Activated T-cell treated with anti-CD3 and anti-CD28 coated beads, Interleukin-2, amount 50 U/mL, for 72 hours (primary cell): ENCODE data around the gene SLC25A13. TPM values are rescaled to one million over a fixed set of nuclear protein-coding genes. Genes with fewer than 3 reads are reported as not detected.

ENCODE experiments used
- ATAC-seq, 2 donors: fragments of 150-1000 bp; cut with Tn5 transposase; replicated peaks in 1 of 2; 2 replicates each; pipeline ENCODE4 v1.10.0; 2021; ENCODE audit warnings: moderate library complexity in 2 of 2, mild to moderate bottlenecking in 1 of 2
- DNase-seq, 2 donors: peaks; one replicate each; pipeline ENCODE4 v3.0.0; 2021 to 2022; ENCODE audit warnings: mixed read lengths in 1 of 2
- H3K27ac Mint-ChIP-seq: one replicate; pipeline ENCODE4 v1.8.0; 2022; ENCODE audit warnings: mild to moderate bottlenecking, moderate library complexity, mixed read lengths
- H3K27me3 Mint-ChIP-seq: one replicate; pipeline ENCODE4 v1.8.0; 2022; ENCODE audit warnings: low read depth, mixed read lengths
- H3K36me3 Mint-ChIP-seq, 2 donors: one replicate each; pipeline ENCODE4 v1.8.0; 2022; ENCODE audit warnings: mixed read lengths in 2 of 2, mild to moderate bottlenecking in 1 of 2; ENCODE audit not compliant: insufficient read depth in 2 of 2
- H3K4me1 Mint-ChIP-seq: one replicate; pipeline ENCODE4 v1.8.0; 2022; ENCODE audit warnings: low read depth, mixed read lengths
- H3K4me3 Mint-ChIP-seq, 2 donors: one replicate each; pipeline ENCODE4 v1.8.0; 2022; ENCODE audit warnings: mild to moderate bottlenecking in 2 of 2, mixed read lengths in 2 of 2, moderate library complexity in 2 of 2
- H3K9me3 Mint-ChIP-seq, 2 donors: one replicate each; pipeline ENCODE4 v1.8.0; 2022; ENCODE audit warnings: mixed read lengths in 2 of 2
- total RNA-seq, 2 donors: library from RNA; stranded (reverse); gene quantifications; one replicate each; pipeline ENCODE4 v1.2.3, GENCODE V29; 2022

Gene SLC25A13
- total RNA-seq, 2 donors from 2014 or later = 6.1 to 8.4 TPM

DNA sequence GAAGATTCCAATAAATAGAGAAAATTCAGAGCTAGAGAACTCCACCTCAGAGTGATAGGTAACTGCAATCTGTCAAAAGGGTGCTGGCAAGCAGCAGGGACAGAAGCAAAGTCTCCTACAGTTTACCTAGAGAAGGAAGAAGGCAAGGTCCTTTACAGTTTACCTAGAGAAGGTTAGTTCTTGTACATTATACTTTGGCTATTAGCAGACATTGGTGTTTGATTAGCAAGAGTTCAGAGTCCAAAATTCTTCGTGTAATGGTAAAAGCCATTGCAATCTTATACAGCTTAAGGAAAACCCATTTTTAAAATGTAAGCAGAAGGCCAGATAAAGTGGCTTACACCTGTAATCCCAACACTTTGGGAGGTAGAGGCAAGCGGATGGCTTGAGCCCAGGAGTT lies 45.9 kb downstream of the SLC25A13 start:
- Mint-ChIP-seq H3K36me3 (peaks cover 7 to 16% of the 10 kb centered on the region in 2 donors), H3K9me3 (peaks cover 1 to 2% of the 10 kb centered on the region in 2 donors), H3K27me3 (no peaks in the 10 kb centered on the region), H3K4me3 (no peak overlapping the region), H3K4me1 (no peaks in the 10 kb centered on the region), H3K27ac (no peak overlapping the region)
- DNase-seq (no peak), ATAC-seq (no peak)

DNA sequence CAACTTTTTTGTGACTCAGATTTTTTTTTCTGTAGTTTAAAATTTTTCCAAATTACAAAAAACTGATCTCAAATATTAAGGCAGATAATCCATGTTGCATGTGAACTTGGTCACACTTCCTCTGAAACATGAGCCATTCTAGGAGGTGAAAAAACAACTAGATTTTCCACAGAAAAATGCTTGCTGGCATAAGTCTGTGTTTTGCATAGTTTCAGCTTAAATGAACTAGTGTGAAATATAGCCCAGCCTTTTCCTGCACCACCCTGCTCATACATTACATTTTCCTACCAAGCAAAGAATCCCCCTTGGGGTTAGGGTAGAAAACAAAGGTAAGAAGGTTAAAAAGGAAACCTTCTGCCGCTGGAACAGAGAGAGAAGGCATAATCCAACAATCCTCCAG lies 48.2 kb downstream of the SLC25A13 start:
- no peak overlapping the region for H3K27ac Mint-ChIP-seq
- no peak for ATAC-seq

DNA sequence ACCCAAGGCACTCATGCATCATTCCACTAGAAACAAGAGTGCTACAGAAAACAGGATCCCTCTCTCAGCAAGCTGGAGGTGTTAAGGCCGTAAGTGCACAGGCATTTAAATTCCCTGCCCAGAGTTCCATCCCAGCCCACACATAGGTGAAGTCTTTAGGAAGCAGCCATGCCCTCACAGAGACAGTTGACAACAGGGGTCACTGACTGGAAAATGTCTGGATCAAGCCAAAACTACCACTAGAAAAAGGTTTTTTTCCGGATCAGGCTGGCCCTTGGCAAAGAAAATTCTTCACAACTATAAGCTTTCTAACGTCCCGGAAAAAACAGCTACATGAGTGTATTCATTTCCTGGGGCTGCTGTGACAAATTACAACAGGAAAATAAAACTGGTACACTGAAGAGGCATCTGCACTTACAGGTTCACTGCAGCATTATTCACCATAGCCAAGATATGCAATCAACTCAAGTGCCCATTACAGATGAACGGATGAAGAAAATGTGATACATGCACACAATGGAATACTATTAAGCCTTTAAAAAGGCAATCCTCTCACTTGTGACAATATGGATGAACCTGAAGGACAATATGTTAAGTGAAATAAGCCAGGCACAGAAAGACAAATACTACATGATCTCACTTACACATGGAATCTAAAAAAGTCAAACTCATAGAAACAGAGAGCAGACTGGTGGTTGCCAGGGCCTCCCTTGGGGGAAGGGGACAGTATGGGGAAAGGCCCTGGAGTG lies 52.5 kb downstream of the SLC25A13 start:
- Mint-ChIP-seq H3K4me1 (no peaks in the 10 kb centered on the region), H3K9me3 (peaks cover 0 to 4% of the 10 kb centered on the region in 2 donors)

More for the DNA sequence above, 48.2 kb downstream of the SLC25A13 start:
- H3K27me3 Mint-ChIP-seq = no peaks in the 10 kb centered on the region
- no peak for DNase-seq
- H3K9me3 Mint-ChIP-seq = peaks cover 0 to 6% of the 10 kb centered on the region in 2 donors
- H3K4me1 Mint-ChIP-seq = no peaks in the 10 kb centered on the region
- peaks cover 13 to 20% of the 10 kb centered on the region in 2 donors for H3K36me3 Mint-ChIP-seq
- H3K4me3 Mint-ChIP-seq = no peak overlapping the region

DNA sequence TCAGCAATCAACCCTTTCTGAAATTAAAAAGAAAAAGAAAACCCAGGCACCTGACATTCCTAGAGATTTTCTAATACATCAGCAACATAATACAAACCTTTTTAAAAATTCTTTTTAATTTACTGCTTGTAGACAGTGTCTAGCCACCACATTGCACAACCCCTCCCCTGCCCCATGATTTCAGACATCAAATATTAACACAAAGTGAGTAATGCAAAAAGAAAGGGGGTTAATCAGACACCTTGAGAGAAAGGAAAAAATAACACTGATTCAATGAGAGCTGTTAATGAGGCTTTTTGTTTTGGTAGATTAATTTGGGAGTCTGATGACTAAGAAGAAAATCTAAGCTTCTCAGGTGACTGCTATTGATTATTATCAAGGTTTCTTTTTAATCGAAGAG lies 55.3 kb downstream of the SLC25A13 start:
- no peak overlapping the region for H3K27ac Mint-ChIP-seq
- no peaks in the 10 kb centered on the region for H3K27me3 Mint-ChIP-seq
- DNase-seq = no peak
- H3K4me3 Mint-ChIP-seq = no peak overlapping the region
- peaks cover 2 to 10% of the 10 kb centered on the region in 2 donors for H3K9me3 Mint-ChIP-seq
- no peak for ATAC-seq
- H3K4me1 Mint-ChIP-seq = no peaks in the 10 kb centered on the region
- peaks cover 8 to 14% of the 10 kb centered on the region in 2 donors for H3K36me3 Mint-ChIP-seq

More for the DNA sequence above, 52.5 kb downstream of the SLC25A13 start:
- Mint-ChIP-seq H3K36me3 (peaks cover 9 to 10% of the 10 kb centered on the region in 2 donors), H3K27ac (no peak overlapping the region), H3K27me3 (no peaks in the 10 kb centered on the region), H3K4me3 (no peak overlapping the region)
- DNase-seq = no peak
- no peak for ATAC-seq

DNA sequence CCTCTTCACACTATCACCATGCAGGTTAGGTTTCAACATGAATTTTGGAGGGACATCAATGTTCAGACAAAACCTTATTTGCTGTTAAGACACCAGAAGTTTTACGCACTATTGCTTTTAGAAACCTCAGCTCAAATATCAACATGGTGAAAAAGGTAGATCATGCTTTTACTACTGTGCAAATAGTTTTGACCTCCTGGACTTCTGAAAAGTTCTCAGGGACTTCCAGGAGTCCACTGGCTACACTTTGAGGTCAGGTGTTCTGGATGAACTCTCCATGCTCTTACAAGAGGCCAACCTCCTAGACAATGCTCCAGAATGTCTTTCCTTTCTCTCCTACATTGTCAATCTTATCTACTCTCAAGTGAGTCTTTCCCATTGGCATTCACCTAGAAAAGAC lies 55.9 kb downstream of the SLC25A13 start:
- no peaks in the 10 kb centered on the region for H3K4me1 Mint-ChIP-seq
- ATAC-seq (no peak), DNase-seq (no peak)
- H3K4me3 Mint-ChIP-seq = no peak overlapping the region
- H3K36me3 Mint-ChIP-seq = peaks cover 7 to 14% of the 10 kb centered on the region in 2 donors
- no peak overlapping the region for H3K27ac Mint-ChIP-seq
- no peaks in the 10 kb centered on the region for H3K27me3 Mint-ChIP-seq
- peaks cover 2 to 10% of the 10 kb centered on the region in 2 donors for H3K9me3 Mint-ChIP-seq

DNA sequence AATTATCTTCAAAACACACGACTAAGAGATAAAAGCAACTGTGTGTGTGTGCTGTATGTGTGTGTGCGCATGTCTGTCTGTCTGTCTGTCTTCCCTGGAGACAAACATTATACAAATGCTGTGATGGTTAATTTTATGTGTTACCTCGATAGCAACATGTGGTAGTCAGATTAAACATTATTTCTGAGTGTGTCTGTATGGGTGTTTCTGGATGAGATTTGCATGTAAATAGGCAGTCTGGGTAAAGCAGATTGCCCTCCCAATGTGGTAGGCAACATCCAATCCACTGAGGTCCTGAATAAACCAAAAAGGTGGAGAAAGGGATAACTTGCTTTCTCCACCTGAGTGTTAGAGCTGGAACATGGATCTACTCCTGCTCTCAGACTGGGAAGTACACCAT lies 67.9 kb downstream of the SLC25A13 start:
- Mint-ChIP-seq H3K27me3 (no peaks in the 10 kb centered on the region), H3K27ac (no peak overlapping the region), H3K9me3 (peaks cover 18 to 19% of the 10 kb centered on the region in 2 donors), H3K36me3 (peaks cover 15 to 19% of the 10 kb centered on the region in 2 donors), H3K4me3 (no peak overlapping the region), H3K4me1 (peaks cover 12% of the 10 kb centered on the region)
- DNase-seq (no peak), ATAC-seq (no peak)

DNA sequence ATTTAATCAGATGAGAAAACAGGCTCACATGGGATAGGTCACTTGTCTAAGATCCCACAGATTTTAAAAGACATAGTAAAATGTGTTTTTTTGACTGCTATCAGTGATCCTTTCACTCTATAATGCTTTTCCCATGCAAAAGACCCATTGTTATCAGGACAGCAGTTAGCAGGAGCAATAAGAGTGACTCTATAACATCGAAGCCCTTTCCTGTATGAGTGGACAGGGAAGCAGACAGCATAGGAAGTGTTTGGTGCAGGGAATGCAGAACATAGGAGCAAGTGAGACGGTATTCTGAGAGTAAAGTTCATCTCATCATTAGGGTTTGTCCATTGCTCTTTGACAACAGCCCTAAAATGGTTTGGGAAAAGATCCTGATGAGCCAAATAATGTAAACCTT lies 68.5 kb downstream of the SLC25A13 start:
- no peak overlapping the region for H3K27ac Mint-ChIP-seq
- peaks cover 18 to 19% of the 10 kb centered on the region in 2 donors for H3K9me3 Mint-ChIP-seq
- ATAC-seq = no peak
- peaks cover 12% of the 10 kb centered on the region for H3K4me1 Mint-ChIP-seq
- H3K27me3 Mint-ChIP-seq = no peaks in the 10 kb centered on the region
- no peak overlapping the region for H3K4me3 Mint-ChIP-seq
- H3K36me3 Mint-ChIP-seq = peaks cover 14 to 19% of the 10 kb centered on the region in 2 donors
- DNase-seq = no peak

DNA sequence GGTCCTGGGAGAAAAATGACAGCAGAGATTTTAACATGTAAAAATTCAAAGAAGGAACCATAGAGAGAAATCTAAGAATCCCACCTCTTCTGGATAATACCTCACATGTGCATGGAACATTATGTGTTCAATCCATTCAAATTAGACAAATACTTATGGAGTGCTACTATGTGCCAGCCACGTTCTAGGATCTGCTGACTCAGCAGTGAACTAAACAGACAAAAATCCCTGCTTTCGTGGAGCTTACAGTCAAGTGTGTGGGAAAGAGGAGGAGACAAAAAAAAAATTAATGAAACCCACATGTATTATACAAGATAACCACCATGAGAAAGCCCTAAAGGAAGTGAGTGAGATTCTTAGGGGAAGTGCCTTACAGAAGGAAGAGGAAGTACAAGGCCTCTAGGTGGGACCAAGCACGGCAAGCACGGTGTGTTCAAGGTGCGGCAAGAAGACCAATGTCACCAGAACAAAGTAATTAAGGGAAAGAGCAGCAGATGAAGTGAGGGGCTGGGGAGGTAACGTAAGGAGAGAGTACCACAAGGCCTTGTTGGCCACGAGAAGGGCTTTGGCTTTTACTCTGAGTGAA lies 71.0 kb downstream of the SLC25A13 start:
- Mint-ChIP-seq H3K9me3 (peaks cover 9 to 10% of the 10 kb centered on the region in 2 donors), H3K27ac (no peak overlapping the region), H3K36me3 (peaks cover 1 to 8% of the 10 kb centered on the region in 2 donors), H3K27me3 (no peaks in the 10 kb centered on the region), H3K4me1 (peaks cover 12% of the 10 kb centered on the region), H3K4me3 (no peak overlapping the region)
- ATAC-seq (no peak), DNase-seq (no peak)

DNA sequence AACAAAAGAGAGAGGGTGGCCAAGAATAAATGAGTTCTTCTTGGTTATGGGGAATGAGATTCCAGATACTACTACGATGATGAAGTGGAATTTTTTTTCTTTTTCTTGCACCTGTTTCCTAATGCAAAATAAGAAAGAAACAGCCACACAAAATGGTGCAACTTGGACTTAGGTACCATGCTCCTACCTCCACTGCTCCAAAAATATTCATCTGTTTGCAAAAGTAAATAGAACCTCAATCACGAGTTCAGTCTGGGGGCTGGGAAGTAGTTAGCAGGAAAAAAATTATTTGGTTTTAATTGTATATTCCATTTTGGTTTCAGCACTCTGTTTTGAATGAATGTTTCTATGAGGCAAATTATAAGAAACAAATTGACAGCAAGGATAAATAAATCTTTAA lies 73.5 kb downstream of the SLC25A13 start:
- Mint-ChIP-seq H3K27me3 (no peaks in the 10 kb centered on the region), H3K36me3 (peaks cover 2 to 8% of the 10 kb centered on the region in 2 donors), H3K27ac (no peak overlapping the region), H3K9me3 (peaks cover 9 to 10% of the 10 kb centered on the region in 2 donors), H3K4me3 (no peak overlapping the region), H3K4me1 (peaks cover 12% of the 10 kb centered on the region)
- DNase-seq = no peak
- ATAC-seq = no peak

DNA sequence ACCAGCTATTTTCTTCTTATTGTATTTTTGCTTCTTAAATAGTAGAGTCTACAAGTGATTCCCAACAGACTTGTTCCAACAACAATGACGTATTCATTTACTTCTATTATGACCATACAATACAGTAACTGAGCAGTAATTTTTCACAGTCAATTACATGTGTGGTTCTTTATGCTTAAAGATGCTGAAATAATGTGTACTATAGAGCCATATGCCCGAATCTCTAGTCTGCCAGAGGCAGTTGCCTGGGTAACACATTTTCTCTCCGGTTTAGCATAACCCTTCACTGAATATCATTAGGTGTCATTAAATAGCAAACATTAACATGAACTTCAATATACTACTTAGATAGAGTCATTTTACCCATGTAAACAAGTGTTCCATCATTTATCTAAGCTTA lies 75.0 kb downstream of the SLC25A13 start:
- peaks cover 22% of the 10 kb centered on the region for H3K4me1 Mint-ChIP-seq
- H3K36me3 Mint-ChIP-seq = peaks cover 2 to 4% of the 10 kb centered on the region in 2 donors

DNA sequence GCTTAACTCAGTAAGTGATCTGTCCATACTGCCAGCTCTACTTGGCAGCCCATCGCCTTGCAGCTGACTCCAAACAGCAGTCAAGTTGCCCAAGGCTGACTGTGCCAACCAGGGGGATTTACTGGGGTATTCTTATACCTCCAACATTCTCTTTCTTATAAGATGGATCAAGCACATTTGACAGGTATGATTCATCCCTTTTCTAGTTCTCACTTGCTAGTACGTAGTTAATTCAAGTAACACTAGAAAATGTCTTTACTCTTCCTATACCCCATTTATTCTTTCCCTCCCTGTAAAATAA lies 77.0 kb downstream of the SLC25A13 start:
- no peak overlapping the region for H3K4me3 Mint-ChIP-seq
- H3K27me3 Mint-ChIP-seq = no peaks in the 10 kb centered on the region
- no peak for ATAC-seq
- no peak for DNase-seq
- H3K4me1 Mint-ChIP-seq = peaks cover 12% of the 10 kb centered on the region
- no peaks in the 10 kb centered on the region for H3K9me3 Mint-ChIP-seq
- peaks cover 1% of the 10 kb centered on the region in 2 donors for H3K36me3 Mint-ChIP-seq
- H3K27ac Mint-ChIP-seq = no peak overlapping the region

More for the DNA sequence above, 75.0 kb downstream of the SLC25A13 start:
- DNase-seq (no peak), ATAC-seq (no peak)
- peaks cover 3 to 4% of the 10 kb centered on the region in 2 donors for H3K9me3 Mint-ChIP-seq
- H3K27me3 Mint-ChIP-seq = no peaks in the 10 kb centered on the region
- no peak overlapping the region for H3K27ac Mint-ChIP-seq
- H3K4me3 Mint-ChIP-seq = no peak overlapping the region

DNA sequence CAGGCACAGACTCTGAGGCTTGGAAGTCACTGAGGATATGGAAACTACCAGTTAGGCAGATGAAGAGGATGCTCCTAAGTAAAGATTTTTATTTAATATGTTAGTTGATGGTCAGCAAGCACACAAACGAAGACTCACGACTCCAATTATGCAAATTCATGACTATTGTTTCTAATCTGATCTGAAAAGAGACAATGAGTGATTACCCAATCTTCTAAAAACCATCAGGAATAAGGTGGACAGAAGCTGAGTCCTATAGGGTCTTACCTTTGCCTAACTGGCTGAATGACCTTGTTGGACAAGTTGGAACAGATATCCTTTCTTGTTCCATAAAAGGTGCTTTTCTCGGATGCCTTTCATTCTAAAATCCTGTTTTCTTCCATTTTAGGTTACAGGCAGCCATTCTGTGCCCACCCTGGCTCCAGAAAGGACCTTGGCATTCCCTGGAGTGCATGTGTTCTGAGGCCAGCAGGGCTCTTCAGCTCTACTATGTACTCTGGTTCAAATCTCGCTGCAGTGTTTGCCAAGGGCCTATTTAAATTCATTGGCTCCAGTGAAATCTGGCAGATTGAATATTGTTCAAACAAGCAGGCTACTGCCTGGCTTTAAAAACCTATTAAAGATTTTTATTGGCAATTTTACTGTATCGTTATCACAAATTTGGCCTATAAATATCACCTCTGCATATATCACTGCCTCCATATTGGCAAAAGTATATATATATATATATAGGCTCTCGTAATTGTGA lies 77.5 kb downstream of the SLC25A13 start:
- H3K27ac Mint-ChIP-seq = no peak overlapping the region
- ATAC-seq (no peak), DNase-seq (no peak)
- peaks cover 10% of the 10 kb centered on the region for H3K4me1 Mint-ChIP-seq
- H3K4me3 Mint-ChIP-seq = no peak overlapping the region
- no peaks in the 10 kb centered on the region for H3K9me3 Mint-ChIP-seq
- H3K27me3 Mint-ChIP-seq = no peaks in the 10 kb centered on the region
- H3K36me3 Mint-ChIP-seq = peaks cover 1% of the 10 kb centered on the region in 2 donors

DNA sequence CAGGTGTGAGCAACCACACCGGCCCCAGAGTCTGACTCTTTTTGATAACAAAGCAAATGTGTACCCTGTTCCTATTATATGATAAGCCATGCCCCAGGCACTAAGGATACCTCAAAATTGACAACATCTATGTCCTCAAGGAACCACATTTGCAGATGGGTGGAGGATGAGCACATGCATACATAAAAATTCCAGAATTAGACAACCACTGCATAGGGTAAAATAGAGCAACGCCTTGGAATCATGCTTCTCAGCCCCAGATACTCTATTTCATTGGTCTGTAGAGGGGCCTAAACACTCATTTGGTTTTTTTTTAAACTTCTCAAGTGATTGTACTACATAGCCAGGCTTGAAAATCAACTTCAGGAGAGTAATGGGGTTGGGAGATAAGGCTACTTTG lies 78.7 kb downstream of the SLC25A13 start:
- Mint-ChIP-seq H3K27ac (no peak overlapping the region), H3K4me3 (no peak overlapping the region), H3K27me3 (no peaks in the 10 kb centered on the region), H3K36me3 (peaks cover 1% of the 10 kb centered on the region in 2 donors), H3K9me3 (no peaks in the 10 kb centered on the region), H3K4me1 (peaks cover 10% of the 10 kb centered on the region)
- no peak for DNase-seq
- no peak for ATAC-seq
